ENCODE results near the gene MNX1.

The MNX1 gene

GRCh38 chr7:157001920-157002818 is 8.3 kb downstream of the MNX1 start:
- no peak for DNase-seq

DNA sequence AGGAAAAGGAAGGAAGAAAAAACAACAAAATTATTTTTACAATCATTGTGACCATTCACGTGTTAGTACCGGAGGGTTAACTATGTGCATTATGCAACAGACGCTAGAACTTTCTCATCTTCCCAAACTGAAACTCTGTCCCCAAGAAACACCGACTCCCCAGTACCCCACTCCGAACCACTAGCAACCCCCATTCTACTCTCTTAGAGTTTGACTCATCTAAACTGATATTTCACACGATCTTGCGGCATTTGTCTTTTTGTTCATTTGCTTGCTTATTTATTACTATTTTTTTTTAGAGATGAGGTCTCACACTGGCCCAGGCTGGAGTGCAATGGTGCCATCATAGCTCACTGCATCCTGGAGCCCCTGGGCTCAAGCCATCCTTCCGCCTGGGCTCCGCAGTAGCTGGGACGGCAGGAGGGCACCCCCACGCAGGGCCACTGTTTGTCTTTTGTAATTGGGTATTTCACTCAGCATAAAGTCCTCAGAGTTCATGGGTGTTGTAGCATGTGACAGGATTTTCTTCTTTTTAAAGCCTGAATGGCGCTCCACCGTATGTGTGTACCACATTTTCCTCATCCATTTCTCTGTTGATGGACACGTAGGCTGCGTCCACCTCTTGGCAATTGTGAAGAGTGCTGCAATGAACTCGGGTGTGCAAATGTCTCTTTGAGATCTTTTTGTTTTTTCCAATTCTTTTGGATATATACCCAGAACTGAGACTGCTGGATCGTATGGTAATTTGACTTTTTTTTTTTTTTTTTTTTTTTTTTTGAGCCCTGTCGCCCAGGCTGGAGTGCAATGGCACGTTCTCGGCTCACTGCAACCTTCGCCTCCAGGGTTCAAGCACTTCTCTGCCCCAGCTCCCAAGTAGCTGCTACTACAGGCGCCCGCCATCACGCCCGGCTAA is 9.5 kb downstream of the MNX1 start:
- DNase-seq: peak; percentile 59

DNA sequence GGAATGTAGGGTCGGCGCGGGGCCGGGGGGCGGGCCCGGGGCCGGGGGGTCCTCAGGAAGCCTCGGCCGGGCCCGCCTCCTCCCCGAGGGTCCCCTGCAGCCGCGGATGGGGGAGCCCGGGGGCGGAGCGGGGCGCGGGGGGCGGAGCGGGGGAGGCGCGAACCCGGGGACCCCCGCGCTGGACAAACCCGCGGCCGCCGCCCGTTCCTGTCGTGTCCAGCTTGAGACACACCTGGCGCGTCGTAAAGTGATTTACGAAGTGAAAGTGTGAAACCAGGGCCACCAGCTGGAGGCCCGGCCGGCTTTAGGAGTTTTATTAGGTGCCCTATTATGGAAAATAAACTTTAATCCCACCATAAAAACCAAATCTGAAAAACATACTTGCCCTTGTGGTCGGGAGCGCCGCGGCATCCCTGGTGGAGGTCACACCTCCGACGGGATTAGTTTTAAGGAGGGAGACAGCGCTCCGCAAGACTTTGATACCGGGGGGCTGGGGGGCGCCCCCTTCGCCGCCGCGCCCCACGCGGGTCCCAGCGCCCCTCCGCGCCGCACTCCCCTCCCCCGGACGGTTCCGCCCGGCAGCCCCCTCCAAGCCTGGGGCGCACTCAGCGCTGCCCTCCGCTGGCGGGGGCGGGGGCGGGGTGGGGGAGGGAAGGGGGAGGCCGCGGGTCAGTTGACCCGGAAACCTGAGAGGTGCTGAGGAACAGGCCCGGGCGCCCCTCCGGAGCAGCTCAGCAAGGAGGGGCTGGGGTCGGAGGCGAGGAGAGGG is 10.3 kb downstream of the MNX1 start:
- DNase-seq: peak; percentile 72

DNA sequence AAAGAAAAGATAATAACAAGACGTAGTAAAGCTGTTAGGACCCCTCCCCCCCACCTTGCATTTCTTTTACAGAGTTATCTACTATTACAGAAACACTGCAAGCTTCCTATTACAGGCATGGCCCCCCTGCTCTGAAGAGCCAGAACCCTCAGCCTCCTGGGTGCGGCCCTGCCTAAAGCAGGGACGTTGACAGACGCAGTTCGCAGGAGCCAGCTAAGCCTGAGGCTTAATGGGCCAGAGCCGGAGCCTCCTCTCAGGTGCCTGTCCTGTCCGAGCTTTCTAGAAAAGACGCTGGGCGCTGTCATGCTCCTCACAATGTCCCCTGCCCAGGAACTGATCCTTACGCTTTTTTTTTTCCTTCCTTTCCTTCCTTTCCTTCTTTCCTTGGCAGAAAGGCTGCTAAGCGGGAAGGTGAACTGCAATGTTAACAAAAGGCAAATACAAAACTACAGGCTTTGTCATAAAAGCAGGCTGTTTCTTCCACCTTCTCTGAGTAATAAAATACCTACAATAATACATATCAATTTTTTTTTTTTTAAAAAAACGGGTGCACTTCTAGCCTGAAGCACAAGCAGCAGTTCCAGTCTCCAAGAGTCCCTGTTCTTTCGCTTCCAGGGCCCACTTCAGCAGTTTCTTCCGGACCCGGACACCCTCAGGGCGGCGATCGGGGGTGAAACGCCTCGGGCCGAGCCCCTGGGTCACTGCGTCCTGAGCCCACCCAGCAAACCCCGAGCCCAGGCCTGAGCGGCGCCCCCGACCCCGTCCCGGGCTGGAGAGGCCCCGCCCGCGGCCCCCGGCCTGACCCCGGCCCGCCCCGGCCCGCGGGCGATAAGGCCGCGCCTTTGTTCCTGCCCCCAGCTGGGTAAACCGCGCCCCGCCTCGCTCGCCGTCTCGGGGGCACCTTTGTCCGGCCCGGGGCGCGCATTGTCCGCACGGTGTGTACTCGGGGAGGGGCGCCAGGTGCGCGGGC is 11.2 kb downstream of the MNX1 start:
- DNase-seq: peak; percentile 58

DNA sequence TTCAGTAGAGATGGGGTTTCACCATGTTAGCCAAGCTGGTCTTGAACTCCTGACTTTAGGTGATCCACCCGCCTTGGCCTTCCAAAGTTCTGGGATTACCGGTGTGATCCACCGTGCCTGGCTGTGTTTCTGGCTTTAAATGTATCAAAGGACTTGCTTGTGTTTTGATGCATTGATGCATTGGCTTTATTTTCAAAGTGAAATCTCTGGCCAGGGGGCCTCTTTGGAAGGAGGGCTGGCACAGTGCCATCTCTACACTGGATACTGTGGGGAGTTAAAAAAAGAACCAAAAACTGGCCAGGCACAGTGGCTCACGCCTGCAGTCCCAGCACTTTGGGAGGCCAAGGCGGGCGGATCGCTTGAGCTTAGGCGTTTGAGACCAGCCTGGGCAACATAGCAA is 16.0 kb downstream of the MNX1 start:
- DNase-seq: no peak

- no peak for DNase-seq
Observed at GRCh38 chr7:156993925-156994235, 16.6 kb downstream of the MNX1 start.

DNA sequence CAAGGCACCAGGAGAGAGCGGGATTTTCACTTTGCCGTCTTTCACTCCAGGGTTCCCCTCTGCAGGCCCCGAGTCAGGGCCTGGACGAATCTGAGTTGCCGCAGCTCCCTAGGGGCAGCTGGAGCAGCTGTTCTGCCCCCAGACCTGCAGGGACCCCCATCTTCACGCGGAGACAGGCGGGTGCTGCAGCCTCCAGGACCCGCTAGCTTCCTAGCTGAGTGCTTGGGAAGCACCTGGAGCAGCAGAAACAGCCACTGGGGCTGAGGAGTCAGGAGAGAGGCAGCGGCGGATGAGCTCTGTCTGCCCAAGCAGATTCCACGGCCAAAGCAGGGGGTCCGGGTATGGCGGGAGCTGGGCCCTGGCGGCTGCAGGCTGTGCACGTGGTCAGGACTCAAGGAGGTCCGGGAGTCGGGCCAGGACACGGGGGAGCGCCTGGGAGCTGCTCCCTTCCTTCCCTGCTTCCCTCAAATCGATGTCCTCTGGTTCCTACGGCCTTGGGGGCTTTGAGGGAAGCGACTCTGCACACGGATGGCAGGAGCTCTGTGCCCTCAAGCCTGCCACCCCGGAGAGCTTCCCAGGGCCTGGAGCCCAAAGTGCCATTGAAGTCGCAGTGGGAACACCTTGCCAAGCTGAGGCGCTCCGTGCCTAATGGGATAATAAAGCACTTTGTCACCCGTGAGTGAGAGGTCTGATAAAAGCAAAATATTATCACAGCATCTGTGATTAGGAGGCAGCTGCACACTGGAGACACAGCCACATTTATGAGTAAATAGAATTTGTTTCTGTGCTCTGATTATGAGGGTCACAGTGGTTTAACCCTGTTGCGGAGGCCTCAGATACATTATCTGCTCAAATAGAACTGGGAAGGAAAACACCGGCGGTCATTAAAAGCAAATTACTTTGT is 17.2 kb downstream of the MNX1 start:
- DNase-seq: no peak

GRCh38 chr7:156989766-156990535 is 20.5 kb downstream of the MNX1 start:
- DNase-seq: no peak

GRCh38 chr7:156988343-156989185 is 21.9 kb downstream of the MNX1 start:
- DNase-seq: no peak

GRCh38 chr7:156986378-156986777 is 24.1 kb downstream of the MNX1 start:
- DNase-seq: no peak

DNA sequence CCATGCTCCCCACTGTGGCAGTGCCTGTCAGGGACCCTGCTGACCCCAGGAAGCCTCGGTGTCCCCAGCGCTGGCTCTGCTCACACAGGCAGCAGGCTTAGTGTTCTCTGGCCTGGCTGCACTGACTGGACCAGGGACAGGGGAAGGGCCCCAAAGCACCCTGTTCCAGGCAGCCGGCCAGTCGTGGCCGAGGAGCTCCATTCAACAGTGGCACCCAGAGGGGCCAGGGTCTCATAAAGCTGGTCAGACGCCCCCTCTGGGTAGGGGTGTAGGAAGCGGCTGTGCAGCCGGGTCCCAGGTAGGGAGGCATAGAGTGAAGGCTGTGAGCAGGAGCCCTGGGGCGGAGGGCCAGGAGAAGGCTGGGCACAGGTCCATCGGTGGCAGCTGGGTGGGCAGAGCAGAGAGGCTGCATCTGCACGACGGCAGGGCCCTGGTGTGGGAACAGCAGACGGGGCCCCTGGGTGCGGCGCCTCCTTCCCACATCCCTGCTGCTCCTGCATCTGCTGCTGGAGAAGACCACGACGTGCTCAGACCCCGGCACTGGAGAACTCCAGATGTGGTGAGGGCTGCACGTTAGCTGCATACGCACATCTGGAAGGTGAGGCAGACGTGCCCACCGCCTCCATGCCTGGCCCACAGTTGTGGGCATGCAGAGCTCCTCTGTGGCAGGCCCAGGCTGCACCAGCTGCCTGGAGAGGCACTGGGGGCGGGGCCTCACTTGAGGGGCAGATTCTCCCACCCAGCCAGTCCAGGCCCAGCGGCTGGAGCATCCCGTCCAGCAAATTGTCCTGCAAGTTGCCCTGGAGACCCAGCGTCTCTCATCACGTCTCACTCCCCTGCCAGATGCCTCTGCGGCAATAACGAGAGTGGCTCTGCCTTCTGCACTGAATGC is 25.1 kb downstream of the MNX1 start:
- DNase-seq: no peak

GRCh38 chr7:156984174-156984891 is 26.1 kb downstream of the MNX1 start:
- DNase-seq: no peak

DNA sequence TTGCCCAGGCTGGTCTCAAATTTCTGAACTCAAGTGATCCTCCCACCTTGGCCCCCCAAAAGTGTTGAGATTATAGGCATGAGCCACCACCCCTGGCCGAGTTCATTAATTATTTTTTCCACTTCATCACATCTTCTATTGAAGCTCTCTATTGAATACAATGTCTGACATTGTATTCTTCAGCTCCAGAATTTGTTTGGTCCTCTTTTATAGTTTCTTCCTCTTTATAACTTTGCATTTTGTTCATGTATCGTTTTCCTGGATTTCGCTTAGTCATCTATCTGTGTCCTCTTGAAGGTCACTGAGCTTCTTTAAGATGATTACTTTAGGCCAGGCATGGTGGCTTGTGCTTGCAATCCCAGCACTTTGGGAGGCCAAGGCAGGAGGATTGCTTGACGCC is 30.8 kb downstream of the MNX1 start:
- no peak for DNase-seq

DNA sequence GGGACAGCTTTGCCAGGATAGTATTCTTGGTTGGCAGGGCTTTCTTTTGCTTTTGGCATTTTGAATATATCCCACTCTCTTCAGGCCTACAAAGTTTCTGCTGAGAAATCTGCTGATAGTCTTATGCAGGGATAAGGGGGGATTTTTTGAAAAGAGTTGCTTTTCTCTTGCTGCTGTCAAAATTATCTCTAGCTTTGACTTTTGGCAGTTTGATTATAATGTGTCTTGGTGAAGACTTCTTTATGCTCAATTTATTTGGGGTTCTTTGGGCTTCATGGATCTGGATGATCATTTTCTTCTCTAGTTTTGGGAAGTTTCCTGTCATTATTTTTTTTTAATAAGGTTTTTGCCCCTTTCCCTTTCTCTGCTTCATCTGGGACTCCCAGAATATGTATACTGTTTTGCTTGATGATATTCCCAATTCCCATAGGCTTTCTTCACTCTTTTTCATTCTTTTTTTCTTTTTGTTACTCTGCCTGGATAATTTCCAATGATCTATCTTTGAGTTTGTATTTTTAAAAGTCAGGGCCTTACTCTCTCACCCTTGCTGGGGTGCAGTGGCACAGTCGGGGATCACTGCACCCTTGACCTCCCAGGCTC is 31.4 kb downstream of the MNX1 start:
- DNase-seq: no peak

DNA sequence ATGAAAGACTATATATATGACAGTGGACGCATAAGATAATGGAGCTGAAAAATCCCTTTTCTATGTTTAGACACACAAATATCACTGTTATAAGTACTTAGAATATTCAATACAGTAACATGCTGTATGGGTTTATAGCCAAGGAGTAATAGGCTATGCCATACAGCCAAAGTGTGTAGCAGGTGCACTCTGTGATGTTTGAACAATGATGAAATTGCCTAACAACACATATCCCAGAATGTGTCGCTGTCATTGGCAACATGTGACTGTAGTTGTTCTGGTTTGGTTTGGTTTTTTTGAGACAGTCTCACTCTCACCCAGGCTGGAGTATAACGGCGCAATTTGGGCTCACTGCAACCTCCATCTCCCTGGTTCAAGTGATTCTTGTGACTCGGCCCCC is 34.8 kb downstream of the MNX1 start:
- peak; percentile 73 for DNase-seq

DNA sequence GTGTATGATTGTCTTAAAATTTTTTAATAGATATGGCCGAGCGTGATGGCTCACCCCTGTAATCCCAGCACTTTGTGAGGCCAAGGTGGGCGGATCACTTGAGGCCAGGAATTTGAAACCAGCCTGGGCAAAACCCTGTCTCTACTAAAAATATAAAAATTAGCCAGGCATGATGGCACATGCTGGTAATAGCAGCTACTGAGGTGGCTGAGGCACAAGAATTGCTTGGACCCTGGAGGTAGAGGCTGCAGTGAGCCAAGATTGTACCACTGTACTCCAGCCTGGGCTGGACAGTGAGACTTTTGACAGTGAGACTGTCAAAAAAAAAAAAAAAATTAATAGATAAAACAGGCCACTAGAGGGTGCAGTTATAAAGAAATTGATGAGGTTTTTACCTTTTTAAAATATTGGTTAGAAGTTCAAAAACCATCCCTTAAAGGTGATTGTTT is 40.5 kb downstream of the MNX1 start:
- peak; percentile 65 for DNase-seq

DNA sequence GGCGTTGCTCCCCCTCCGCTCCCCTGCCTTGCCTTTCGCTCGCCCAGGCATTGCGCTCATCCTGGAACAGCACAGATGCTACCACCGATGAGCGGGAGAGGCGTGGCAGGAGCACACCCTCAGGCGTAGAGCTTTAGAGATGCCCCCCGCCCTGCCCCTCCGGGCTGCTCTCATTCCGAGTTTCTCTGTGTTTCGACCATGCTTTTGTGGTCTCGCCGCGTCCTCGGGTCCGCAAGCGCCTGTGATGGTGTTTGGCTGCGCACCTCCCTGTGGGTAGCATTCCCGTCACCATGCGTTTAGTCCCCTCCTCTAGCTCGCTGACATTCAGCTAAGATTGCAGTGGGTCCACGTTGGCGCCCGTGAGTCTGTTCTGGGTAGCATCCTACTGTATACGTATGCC is 42.3 kb downstream of the MNX1 start:
- DNase-seq: no peak
